ENCODE measurements around the gene VGLL4. TPM values are rescaled to one million over a fixed set of nuclear protein-coding genes. Genes with fewer than 3 reads are reported as not detected.

VGLL4 gene
- total RNA-seq, 4 donors from 2014 or later = 66.8 to 86.5 (median 75.9) TPM

GRCh38 chr3:11642431-11643191 is 1.1 kb downstream of the VGLL4 start:
- Histone ChIP-seq H3K4me3 (peak overlapping the region; percentile 70), H3K27ac (peak overlapping the region; percentile 90), H3K4me1 (peaks cover 52% of the 10 kb centered on the region), H3K27me3 (no peaks in the 10 kb centered on the region), H3K9me3 (no peaks in the 10 kb centered on the region), H3K36me3 (no peaks in the 10 kb centered on the region)
- peak in 1 of 2 donors; percentile 69 for TF ChIP-seq POLR2A (IDR thresholded peaks at IDR 0.05)
- TF ChIP-seq CTCF (IDR thresholded peaks at IDR 0.05) = no peak
- no peak for TF ChIP-seq EP300 (IDR thresholded peaks at IDR 0.05)
- peak in 2 of 3 donors; percentile 64 to 73 for TF ChIP-seq POLR2AphosphoS5 (IDR thresholded peaks at IDR 0.05)
- under 1% methylated on average over 30 of the region's 44 CpGs for WGBS
- peak; percentile 85 to 89 for DNase-seq (ENCODE audit: low spot score in 2 of 2)

- peak overlapping the region; percentile 70 for H3K4me3 ChIP-seq
- 11% methylated on average over 13 of the region's 13 CpGs for WGBS
- DNase-seq (ENCODE audit: low spot score in 2 of 2) = no peak
- H3K27ac ChIP-seq = peak overlapping the region; percentile 90
- no peaks in the 10 kb centered on the region for H3K36me3 ChIP-seq
- H3K27me3 ChIP-seq = no peaks in the 10 kb centered on the region
- H3K9me3 ChIP-seq = no peaks in the 10 kb centered on the region
- TF ChIP-seq EP300 (IDR thresholded peaks at IDR 0.05) = no peak
- no peak for TF ChIP-seq POLR2AphosphoS5 (IDR thresholded peaks at IDR 0.05)
- no peak for TF ChIP-seq CTCF (IDR thresholded peaks at IDR 0.05)
- no peak for TF ChIP-seq POLR2A (IDR thresholded peaks at IDR 0.05)
- H3K4me1 ChIP-seq = peaks cover 59% of the 10 kb centered on the region
Measured at GRCh38 chr3:11641683-11642430, 1.9 kb downstream of the VGLL4 start.

GRCh38 chr3:11641316-11641682 is 2.4 kb downstream of the VGLL4 start:
- Histone ChIP-seq H3K27me3 (no peaks in the 10 kb centered on the region), H3K4me3 (peak overlapping the region; percentile 70), H3K36me3 (no peaks in the 10 kb centered on the region), H3K9me3 (no peaks in the 10 kb centered on the region), H3K4me1 (peaks cover 64% of the 10 kb centered on the region), H3K27ac (peak overlapping the region; percentile 90)
- 15% methylated on average over 2 of the region's 2 CpGs for WGBS
- TF ChIP-seq POLR2AphosphoS5 (IDR thresholded peaks at IDR 0.05) (no peak), EP300 (IDR thresholded peaks at IDR 0.05) (no peak), POLR2A (IDR thresholded peaks at IDR 0.05) (no peak), CTCF (IDR thresholded peaks at IDR 0.05) (no peak)
- no peak for DNase-seq (ENCODE audit: low spot score in 2 of 2)

GRCh38 chr3:11640009-11640673 is 3.6 kb downstream of the VGLL4 start:
- peaks cover 76% of the 10 kb centered on the region for H3K4me1 ChIP-seq
- no peaks in the 10 kb centered on the region for H3K27me3 ChIP-seq
- peak overlapping the region; percentile 90 for H3K27ac ChIP-seq
- H3K4me3 ChIP-seq = peak overlapping the region; percentile 70
- H3K9me3 ChIP-seq = no peaks in the 10 kb centered on the region
- WGBS = 77% methylated on average over 9 of the region's 9 CpGs
- H3K36me3 ChIP-seq = no peaks in the 10 kb centered on the region
- no peak for DNase-seq (ENCODE audit: low spot score in 2 of 2)
- no peak for TF ChIP-seq POLR2A (IDR thresholded peaks at IDR 0.05)
- no peak for TF ChIP-seq CTCF (IDR thresholded peaks at IDR 0.05)
- no peak for TF ChIP-seq POLR2AphosphoS5 (IDR thresholded peaks at IDR 0.05)
